Renal cortex interstitium (tissue), 11 donors: ENCODE measurements around the gene CLSTN3. TPM values are rescaled to one million over a fixed set of nuclear protein-coding genes. Genes with fewer than 3 reads are reported as not detected.

Source experiments
- DNase-seq, 11 donors: peaks; one replicate each; pipeline ENCODE4 v3.0.0-alpha.2; 2013; ENCODE audit warnings: low read depth in 9 of 11, low spot score in 4 of 11; ENCODE audit errors: extremely low read depth in 1 of 11
- polyA plus RNA-seq, 3 donors: library from polyadenylated mRNA; unstranded; fragments of 120-200 nt; gene quantifications; one replicate each; pipeline ENCODE4 v1.2.1, GENCODE V29; 2013; ENCODE audit not compliant: insufficient read length in 3 of 3

CLSTN3 gene
- polyA plus RNA-seq, 3 donors, result 93.0 to 112 (median 106) TPM

- DNase-seq, result no peak
Observed at GRCh38 chr12:7117670-7118069, 12.5 kb upstream of the CLSTN3 start.

GRCh38 chr12:7118881-7119280 is 11.3 kb upstream of the CLSTN3 start:
- DNase-seq, result no peak

DNA sequence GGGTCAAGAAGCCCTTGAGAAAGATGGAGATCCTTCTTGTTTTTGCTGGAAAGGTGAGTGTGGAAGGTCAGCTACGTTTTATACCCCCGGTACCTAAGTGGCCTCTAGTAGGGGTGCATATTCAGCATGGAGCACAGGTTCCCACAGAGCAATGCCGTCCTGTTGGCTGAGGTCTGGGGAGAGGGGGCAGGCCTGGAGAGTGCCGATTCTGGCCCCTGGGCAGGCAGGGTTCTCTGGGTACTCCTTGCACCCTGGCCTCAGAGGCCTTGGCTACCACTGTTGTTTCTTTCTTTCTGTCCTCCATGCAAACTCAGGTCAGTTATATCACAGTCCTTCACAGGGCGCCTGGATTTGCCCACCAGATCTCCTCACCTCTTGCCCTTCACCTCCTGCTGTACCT is 10.0 kb upstream of the CLSTN3 start:
- no peak for DNase-seq

- no peak for DNase-seq
Observed at GRCh38 chr12:7121324-7121723, 8.8 kb upstream of the CLSTN3 start.

GRCh38 chr12:7122811-7123769 is 7.1 kb upstream of the CLSTN3 start:
- no peak for DNase-seq

DNA sequence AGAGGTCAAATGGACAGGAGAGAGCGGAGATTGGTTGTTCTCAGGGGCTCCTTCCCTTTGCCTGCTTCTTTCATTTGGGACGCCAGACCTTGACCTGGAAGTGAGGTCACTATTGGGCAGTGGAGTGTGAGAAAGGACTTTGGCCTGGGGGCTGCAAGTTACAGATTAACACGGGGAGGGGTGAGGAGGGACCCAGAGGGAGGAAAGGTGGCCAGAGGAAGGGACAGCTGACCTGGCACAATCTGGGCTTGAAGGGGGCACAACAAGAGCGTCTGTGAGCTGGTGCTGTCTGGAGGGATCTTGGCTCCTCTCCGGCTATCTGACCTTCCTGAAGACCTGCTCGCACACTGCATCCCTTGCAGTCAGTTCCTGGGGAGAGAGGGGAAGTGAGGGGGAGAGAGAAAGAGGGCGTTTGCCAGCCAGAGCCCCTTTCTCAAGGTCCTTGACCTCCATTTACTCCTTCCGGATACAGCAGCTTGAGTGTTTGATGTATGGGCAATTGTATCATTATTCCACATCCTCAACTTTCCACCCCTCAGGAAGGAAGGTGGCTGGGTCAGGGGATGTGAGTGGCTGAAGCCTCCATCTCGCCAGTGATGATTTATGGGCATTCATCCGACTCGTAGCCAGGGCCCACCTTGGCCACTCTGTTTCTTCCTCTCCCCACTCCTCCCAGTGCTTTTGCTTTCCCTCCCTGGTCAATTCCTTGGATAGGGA is 6.2 kb upstream of the CLSTN3 start:
- peak in 2 of 11 donors; percentile 46 to 81 for DNase-seq

DNA sequence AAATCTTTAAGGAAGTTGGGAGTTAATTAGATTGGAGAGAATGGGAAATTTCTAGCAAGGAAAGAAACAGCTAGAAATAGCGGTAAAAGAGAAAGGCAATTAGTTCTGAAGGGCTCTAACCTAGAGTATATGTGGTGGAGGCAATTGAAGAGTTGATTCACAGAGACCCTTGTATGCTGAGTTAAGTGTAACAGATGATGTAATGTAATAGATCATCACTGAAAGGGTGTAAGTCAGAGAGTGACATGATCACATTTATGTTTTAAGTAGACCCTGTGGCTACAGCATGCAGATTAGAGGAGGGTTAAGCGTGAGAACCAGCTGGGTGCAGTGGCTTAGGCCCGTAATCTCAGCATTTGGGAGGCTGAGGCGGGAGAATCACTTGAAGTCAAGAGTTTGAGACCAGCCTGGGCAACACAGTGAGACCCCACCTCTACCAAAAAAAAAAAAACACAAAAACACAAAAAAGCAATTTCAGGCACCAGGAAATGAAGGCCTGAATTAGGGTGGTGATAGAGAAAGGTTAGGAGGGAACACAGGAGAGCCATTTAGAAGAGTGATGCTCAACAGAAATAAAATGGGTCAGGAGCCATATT is 4.4 kb upstream of the CLSTN3 start:
- DNase-seq, result no peak

- no peak for DNase-seq
Observed at GRCh38 chr12:7127916-7128626, 2.1 kb upstream of the CLSTN3 start.

DNA sequence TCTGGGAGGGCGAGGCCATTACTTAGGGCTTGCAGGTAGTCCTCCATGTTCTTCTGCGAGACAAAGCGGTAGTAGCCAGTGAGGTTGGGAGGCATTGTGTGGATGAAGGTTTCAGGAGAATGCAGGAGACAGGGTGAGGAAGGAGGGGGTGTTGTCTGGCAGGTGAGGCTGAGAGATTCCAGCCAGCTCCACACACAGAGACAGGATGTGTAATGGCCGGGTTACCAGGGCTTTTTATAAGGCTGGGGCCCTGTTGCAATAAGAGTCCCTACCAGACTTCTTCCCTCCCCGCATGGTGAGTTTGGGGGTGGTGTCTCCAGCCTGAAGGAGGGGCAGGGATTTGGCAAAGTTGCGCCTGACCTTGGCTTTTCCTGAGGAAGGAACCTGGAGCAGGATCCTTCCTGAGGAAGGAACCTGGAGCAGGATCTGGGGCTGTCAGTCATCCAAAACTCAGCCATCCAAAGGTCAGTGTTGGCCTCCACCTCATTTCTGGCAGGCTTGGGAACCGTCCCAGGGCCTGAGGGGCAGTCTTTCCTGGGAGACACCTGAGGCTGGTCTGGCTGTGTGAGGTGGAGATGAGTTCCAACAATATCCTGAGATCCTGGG is 1.4 kb upstream of the CLSTN3 start, which contains the start of gene RBP5:
Gene RBP5 (minus strand): TSS at position 209 of the 606 bp plus-strand sequence. CDS start 114 bp downstream, at position 95.
- no peak for DNase-seq

- no peak for DNase-seq
Observed at GRCh38 chr12:7129287-7129871, 792 bp upstream of the CLSTN3 start.

DNA sequence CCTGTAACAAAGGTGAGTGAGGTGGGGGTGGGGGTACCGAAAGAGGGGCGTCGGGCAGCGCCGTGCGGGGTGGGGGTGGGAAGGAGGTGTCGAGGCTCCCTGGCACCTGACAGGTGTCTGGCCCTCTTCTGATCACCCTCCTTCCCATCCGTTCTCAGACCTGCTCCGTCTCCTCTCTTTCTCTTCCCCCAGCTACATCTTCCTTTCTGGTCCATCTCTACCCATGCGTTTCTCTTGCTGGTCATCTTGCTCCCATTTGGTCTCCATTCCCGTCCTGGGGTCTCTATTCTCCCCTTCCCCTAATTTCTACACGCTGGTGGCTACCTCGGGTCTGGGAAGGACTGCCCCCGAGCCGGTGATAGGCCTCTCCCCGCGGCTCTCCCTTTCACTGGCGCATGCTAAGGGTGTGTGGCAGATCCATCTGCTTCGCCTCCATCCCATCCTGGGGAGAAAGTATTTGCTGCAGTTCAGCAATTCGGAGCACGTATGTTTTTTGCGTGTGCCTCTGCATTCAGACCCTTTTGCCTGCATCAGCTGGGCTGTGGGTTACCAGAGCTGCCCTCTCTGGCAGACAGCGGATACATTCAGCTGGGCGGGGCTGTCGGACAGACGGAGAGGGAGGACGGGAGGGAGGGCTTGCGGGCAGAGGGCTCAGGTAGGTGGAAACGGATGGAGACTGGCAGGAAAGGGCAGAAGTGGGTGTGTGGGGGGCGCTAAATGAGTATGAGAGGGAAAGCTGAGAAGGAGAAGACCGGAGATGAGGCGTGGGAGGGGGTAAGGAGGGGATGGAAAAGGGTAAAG is 730 bp downstream of the CLSTN3 start:
- DNase-seq, result peak in 1 of 11 donors; percentile 68

DNA sequence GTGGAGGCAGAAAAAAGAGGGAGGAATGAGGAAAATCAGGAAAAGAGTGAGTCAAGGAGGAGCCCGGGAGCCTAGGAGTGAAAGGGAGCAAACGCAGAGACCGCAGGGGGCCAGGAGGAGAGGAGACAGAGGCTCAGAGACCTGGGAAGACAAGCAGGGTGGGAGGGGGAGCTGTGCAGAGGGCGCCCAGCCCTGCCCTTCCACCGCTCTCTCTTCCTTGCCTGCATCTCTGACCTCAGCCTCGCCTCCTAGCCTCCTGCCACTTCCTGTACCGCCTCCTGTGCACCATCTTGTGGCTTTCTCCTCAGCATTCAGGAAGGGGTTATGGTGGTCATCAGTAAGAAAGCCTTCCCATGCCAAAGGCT is 1.3 kb downstream of the CLSTN3 start:
- no peak for DNase-seq

GRCh38 chr12:7134396-7135166 is 4.4 kb downstream of the CLSTN3 start:
- no peak for DNase-seq

DNA sequence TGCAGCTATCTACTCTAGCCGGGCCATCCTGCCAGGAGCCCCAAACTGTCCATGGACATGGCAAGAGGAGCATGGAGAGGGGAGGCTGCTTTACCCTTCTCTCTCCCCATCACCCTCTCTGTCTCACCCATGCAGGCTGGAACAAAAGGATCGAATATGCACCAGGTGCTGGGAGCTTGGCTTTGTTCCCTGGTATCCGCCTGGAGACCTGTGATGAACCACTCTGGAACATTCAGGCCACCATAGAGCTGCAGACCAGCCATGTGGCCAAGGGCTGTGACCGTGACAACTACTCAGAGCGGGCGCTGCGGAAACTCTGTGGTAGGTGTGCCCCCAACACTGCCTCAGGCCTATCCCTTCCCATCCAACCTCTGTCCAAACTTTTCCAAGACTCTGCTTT is 5.9 kb downstream of the CLSTN3 start:
- no peak for DNase-seq

- DNase-seq, result no peak
Observed at GRCh38 chr12:7136676-7137075, 6.5 kb downstream of the CLSTN3 start.

DNA sequence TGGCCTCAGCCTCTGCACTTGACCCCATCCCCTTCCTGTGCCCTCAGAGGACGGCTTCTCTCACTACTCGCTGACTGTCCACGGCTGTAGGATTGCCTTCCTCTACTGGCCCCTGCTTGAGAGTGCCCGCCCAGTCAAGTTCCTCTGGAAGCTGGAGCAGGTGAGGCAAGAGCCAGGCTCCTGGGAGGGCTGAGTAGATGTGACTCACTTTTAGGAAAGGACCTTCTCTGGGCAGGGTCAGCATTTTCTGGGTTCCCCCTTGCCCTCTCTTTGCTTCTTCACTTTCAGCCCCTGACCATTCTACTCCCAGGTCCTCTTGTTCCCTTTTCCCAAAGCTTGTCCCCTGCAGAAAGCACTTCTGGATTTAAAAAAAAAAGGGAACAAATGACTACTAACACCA is 7.7 kb downstream of the CLSTN3 start:
- DNase-seq, result no peak

DNA sequence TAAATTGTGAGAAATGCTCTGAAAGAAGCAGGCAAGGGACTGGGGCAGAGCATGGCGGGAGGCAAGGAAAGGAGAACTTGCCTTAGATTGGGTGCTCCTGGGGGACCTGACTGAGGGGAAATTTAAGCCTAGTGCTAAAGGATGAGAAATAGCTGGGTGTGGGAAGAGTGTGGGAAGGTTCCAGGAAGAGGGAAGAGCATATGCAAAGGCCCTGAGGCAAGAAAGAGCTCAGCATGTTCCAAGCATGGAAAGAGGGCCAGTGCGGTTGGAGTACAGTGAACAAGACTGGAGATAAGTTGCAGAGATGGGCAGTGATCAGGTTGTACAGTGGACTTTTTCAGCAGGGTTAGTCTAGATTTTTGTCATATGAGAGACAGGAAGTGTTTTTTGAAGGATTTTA is 9.0 kb downstream of the CLSTN3 start:
- DNase-seq, result no peak
